GM19372 (cell line): Measurements from ENCODE around the gene LRRC74B.

Experiments used
- ATAC-seq: cut with Tn5 transposase; IDR thresholded peaks from one replicate; pipeline ENCODE4 v1.9.1; 2021; ENCODE audit warnings: mild to moderate bottlenecking, low read depth, moderate library complexity; ENCODE audit not compliant: unreplicated experiment

Gene LRRC74B

DNA sequence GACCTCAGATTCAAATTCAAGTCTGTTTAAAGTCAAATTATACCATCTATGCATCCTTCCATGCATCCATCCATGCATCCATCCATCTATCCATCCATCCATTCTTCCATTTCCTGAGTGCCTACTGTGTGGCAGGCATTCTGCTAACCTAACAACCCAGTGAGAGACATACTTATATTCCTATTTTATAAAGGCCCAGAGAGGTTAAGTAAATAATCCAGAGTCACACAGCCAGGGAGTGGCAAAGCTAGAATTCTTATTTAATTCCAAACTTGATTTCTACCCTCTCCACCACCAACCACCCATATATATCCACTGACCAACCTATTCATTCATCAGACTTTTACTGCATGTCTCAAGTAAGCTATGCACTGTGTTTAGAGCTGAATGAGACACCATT lies 53.8 kb downstream of the LRRC74B start:
- no peak for ATAC-seq

DNA sequence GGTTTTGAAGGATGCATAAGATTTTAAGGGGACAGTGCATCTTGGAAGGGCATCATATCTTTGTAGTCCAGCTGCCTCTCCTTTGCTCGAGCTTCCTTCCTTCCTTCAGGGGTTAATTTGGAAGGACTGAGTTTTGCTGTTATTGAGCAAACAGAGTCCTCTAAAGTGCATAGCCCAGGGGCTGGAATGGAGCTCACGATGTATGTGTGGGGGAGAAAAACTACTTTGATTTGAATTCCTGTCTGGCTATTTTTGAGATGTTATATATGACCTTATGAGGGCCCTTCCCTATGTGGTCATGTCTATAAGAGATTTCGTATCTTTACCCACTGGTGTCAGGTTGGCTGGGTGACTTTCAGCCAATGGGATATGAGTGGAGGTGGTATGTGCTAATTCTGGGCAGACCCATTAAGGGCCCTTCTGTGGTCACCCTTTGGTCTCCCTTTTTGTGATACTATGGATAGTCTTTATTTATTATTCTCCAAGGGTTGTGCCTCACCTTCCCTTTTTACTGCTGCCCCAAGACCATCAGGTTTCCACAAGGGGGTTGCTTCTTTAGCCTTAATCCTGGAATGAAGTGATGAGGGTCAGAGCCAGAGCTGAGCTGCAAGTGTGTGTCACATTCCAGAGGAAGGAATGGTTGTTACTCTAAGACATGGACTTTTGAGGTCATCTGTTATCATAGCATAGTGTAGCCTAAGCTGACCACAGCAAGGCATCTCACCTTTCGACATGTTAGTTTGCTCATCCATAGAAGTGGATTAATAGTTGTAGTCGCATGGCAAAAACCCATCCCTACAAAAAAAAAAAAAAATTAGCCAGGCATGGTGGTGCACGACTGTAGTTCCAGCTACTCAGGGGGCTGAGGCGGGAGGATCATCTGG lies 54.6 kb downstream of the LRRC74B start:
- no peak for ATAC-seq

DNA sequence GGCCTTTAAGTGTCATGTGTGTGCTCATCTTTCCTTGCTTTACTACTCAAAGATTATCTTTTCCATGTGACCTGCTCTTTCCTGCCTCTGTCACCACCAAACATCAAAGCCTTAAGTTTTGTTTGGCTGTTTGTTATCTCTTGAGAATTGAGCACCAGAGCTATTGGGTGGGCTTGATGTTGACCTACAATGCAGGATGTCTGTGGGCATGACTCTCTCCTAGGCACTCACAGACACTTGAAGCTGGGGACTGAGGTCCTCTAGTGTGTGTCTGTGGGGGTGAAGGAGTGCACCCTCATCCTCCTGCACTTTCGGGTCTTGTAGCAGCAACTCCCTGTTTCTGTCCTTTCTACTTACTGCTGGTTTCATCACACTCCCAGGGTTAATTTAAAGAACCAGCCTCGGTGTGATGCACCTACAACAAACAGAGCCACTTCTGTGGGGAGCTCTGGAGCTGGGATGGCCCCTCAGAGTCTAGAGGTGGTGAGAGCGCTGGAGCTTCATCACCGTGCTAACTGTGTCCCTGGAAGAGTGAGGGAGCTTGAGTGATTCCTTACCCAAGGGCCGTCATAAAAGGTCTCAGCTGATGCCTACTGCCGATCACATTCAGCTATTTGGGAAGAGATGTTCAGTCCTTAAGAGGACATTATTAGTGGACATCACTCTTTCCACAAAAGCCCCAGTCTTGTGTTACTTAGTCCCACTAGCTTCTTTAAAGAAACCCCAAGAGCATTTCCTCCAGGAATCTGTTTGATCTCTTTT lies 56.3 kb downstream of the LRRC74B start:
- ATAC-seq, result no peak

DNA sequence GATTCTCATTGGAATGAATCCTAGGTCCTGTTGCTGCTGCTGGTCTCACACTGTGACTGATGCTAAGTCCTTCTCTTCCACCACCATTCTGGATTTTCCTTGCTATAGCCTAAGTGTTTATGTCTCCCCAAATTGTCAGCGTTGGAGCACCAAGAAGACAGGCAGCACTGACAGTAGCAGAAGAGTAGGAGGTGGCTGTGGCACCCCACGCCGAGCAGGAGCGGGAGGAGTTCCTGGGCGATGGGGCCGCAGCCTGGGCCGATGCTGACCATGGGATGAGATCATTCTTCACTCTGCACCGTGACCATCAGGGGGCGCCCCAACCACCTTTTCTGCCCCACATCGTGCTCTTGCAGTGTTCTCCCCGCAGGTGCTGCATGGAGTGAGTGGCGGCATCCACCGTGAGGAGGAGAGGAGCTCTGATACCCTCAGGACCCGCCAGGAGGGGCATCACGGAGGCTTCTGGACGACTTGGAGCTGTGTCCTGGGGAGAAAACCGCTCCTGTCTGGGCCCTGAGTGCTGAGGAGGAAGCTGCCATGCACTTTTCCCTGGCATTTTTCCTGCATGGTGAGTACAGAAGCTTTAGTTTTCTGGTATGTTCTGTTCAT lies 57.0 kb downstream of the LRRC74B start:
- no peak for ATAC-seq

DNA sequence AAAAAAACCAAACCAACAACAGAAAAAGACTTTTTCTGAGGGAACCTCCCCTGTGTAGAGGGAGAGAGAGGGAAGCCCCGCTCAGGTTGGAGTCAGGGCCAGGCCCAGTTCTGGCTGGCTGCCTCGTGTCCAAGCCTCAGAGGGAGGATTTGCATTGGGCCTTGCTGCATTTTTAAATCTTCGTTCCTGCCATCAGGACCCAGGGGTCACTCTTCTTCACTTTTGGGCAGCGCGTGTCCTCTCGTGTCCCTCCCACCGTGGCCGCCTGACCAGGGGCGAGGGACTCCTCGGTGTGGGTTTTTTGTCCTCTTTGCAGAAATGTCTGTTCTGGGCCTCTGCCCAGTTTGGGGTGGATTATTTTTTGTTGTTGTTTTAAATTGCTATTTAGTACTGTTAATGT lies 57.9 kb downstream of the LRRC74B start:
- ATAC-seq, result no peak

DNA sequence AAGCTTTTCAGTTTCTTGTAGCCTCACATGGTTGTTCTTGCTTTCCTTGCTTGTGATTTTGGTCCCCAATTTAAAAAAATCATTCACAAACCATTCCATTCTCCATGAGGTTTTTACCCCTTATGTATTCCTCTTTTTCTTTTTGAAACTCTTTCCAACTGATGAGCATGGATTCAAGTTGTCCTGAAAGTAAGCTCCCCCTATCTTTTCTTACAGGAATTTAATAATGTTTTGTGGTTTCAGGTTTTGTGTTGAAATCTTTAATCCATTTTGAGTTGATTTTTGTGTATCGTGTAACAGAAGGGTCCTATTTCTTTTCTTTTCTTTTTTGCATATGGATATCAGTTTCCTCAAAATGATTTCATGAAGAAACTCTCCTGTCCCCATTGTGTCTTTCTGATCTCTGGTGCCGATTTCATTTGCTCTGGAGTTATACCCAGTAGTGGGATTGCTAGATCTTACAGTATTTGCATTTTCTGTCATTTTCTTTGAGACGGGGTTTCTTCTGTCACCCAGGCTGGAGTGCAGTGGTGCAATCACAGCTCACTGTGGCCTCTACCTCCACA lies 58.5 kb downstream of the LRRC74B start:
- no peak for ATAC-seq

DNA sequence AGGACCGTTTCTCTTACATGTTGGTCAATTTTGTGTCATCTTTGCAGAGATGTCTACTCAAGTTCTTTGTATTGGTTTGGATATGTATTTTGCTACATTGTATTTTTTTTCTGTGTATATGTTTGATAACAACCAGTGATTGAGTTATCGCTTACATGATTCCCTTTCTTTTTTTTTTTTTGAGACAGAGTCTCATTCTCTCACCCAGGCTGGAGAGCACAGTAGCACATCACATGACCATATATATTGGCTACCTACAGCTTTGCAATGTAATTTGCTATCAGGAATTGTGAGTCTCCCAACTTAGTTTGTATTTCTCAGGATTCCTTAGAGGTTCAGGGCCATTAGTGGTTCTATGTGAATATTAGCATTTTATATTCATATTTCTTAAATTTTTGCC lies 59.5 kb downstream of the LRRC74B start:
- ATAC-seq, result no peak

DNA sequence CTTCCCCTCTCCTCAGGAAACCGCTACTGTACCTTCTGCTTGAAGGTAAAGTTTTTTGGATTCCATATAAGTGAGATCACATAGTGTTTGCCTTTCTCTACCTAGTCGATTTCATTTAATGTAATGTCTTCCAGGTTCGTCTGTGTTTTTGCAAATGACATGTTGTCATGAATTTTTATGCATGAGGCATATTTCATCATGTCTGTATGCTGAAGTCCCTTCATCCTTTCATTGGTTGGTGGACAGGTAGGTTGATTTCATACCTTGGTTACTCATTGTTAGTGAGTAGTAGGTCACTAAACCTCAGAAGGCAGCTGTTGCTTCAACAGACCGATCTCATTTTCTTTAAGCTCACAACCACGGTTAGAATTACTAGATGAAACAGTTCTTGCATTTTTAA lies 60.3 kb downstream of the LRRC74B start:
- no peak for ATAC-seq

DNA sequence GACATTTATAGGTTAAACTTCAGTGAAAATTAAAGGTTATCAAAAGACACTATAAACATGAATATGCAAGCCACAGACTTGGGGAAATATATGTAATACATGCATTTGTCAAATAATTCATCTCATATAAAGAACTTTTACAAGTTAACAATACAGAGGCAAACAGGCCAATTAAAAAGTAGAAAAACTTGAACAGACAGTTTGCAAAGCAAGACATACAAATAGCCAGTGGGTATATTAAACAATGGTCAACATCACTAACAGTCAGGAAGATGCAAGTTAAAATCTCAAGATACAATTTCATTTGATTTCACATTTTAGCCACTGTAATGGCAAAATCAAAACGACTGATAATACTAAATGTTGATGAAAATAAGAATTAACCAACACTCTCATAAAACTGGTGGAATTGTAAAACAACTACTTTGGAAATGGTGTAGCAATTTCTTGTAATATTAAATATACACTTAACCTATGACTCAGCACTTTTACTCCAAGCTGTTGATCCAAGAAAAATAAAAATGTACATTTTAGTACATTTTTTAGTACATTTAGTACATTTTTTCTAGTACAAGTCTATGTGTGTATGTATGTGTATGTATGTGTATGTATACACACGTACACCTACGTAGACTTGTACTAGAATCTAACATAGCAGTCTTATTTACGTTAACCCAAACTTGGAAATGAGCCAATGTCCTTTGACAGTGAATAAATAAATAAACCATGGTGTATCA lies 62.8 kb downstream of the LRRC74B start:
- ATAC-seq, result no peak
